HepG2 (cell line): ENCODE measurements around the gene SNX21. TPM values are rescaled to one million over a fixed set of nuclear protein-coding genes. Genes with fewer than 3 reads are reported as not detected.

ENCODE experiments used
- CENPT ChIP-seq: sonication (generic); formaldehyde crosslinking; IDR thresholded peaks from 2 replicates; pipeline ENCODE4 v1.8.0; 2022; ENCODE audit warnings: low read depth, mild to moderate bottlenecking, moderate library complexity, missing genetic modification reagents
- FOXK1 ChIP-seq: sonication (generic); formaldehyde crosslinking; IDR thresholded peaks from 2 replicates; pipeline ENCODE4 v1.4.0; 2020; ENCODE audit warnings: low read depth, missing genetic modification reagents, borderline replicate concordance
- GMEB2 ChIP-seq: IDR thresholded peaks from 2 replicates; pipeline ENCODE4 v1.6.1; 2016; ENCODE audit warnings: missing biosample characterization, missing genetic modification reagents, low read depth
- GTF2F1 ChIP-seq: fragments of 150-350 bp; IDR thresholded peaks from 2 replicates; pipeline ENCODE4 v1.6.1; 2014; ENCODE audit warnings: low read length
- KLF13 ChIP-seq: sonication (generic); formaldehyde crosslinking; IDR thresholded peaks from 2 replicates; pipeline ENCODE4 v1.4.0; 2020; ENCODE audit warnings: mild to moderate bottlenecking, missing genetic modification reagents
- LRRFIP1 ChIP-seq: sonication (generic); formaldehyde crosslinking; conservative IDR thresholded peaks from 2 replicates; pipeline ENCODE4 v1.4.0; 2020; ENCODE audit warnings: missing genetic modification reagents
- MATR3 ChIP-seq: sonication (generic); formaldehyde crosslinking; IDR thresholded peaks from 2 replicates; pipeline ENCODE4 v1.4.0; 2020; ENCODE audit warnings: missing genetic modification reagents
- NCOA1 ChIP-seq: sonication (generic); formaldehyde crosslinking; IDR thresholded peaks from 2 replicates; pipeline ENCODE4 v1.9.0; 2021; ENCODE audit warnings: missing genetic modification reagents
- RBM22 ChIP-seq: fragments of 200-400 bp; formaldehyde crosslinking; optimal IDR thresholded peaks from 2 replicates; pipeline ENCODE3; 2017; ENCODE audit warnings: mild to moderate bottlenecking, low read length, moderate library complexity
- SNRNP70 ChIP-seq: fragments of 200-400 bp; formaldehyde crosslinking; IDR thresholded peaks from 2 replicates; pipeline ENCODE4 v1.6.1; 2017; ENCODE audit warnings: mild to moderate bottlenecking, low read depth, low read length, moderate library complexity
- YY1 ChIP-seq: IDR thresholded peaks from 2 replicates; pipeline ENCODE4 v1.6.1; 2011; ENCODE audit warnings: low read length, low read depth, moderate library complexity, mild to moderate bottlenecking; ENCODE audit not compliant: insufficient read depth, insufficient replicate concordance
- ZBTB3 ChIP-seq: sonication (generic); formaldehyde crosslinking; IDR thresholded peaks from 2 replicates; pipeline ENCODE4 v1.4.0; 2020; ENCODE audit warnings: low read depth, mild to moderate bottlenecking, moderate library complexity, missing genetic modification reagents, borderline replicate concordance
- ZFP90 ChIP-seq: sonication (generic); formaldehyde crosslinking; IDR thresholded peaks from 2 replicates; pipeline ENCODE4 v1.8.0; 2022; ENCODE audit warnings: missing genetic modification reagents, mild to moderate bottlenecking, inconsistent platforms, borderline replicate concordance
- ZNF17 ChIP-seq: sonication (generic); formaldehyde crosslinking; IDR thresholded peaks from 2 replicates; pipeline ENCODE4 v1.5.0; 2020; ENCODE audit warnings: mild to moderate bottlenecking, missing genetic modification reagents
- ZNF567 ChIP-seq: sonication (generic); formaldehyde crosslinking; IDR thresholded peaks from 2 replicates; pipeline ENCODE4 v1.8.1; 2023; ENCODE audit warnings: mild to moderate bottlenecking, missing genetic modification reagents, borderline replicate concordance
- ZNF652 ChIP-seq: IDR thresholded peaks from 2 replicates; pipeline ENCODE4 v1.6.1; 2016; ENCODE audit warnings: low read depth, borderline replicate concordance
- ZNF660 ChIP-seq: sonication (generic); formaldehyde crosslinking; IDR thresholded peaks from 2 replicates; pipeline ENCODE4 v1.5.1; 2020; ENCODE audit warnings: mild to moderate bottlenecking, low read depth, missing genetic modification reagents, borderline replicate concordance
- ZSCAN21 ChIP-seq: sonication (generic); formaldehyde crosslinking; IDR thresholded peaks from 2 replicates; pipeline ENCODE4 v1.8.0; 2022; ENCODE audit warnings: mild to moderate bottlenecking, missing genetic modification reagents, moderate library complexity, borderline replicate concordance
- polyA plus RNA-seq, 8 experiments: library from polyadenylated mRNA; depleted of rRNA in 3 of 8; stranded (reverse) in 7 of 8; unstranded in 1 of 8; fragments of >200 nt; fragmentation: Illumina TruSeq in 4 of 8; extraction: Trizol in 4 of 8; gene quantifications; 2 replicates each; pipeline versions ENCODE4 v1.2.1 to v1.2.3, GENCODE V29; 2011 to 2016; ENCODE audit warnings: low read depth in 4 of 8, missing spikeins in 1 of 8, mixed read lengths in 1 of 8; ENCODE audit not compliant: insufficient read depth in 1 of 8
- total RNA-seq, 5 experiments: library from RNA; depleted of rRNA; stranded (reverse); fragments of >200 nt; fragmentation: Illumina TruSeq; extraction: Trizol; gene quantifications; 2 replicates each; pipeline ENCODE4 v1.2.3, GENCODE V29; 2016; ENCODE audit warnings: low read depth in 1 of 5
- TF ChIP-seq, protein P1 (sequence below): sonication (generic); formaldehyde crosslinking; IDR thresholded peaks from 2 replicates; pipeline ENCODE4 v1.8.0; 2022; ENCODE audit warnings: missing genetic modification reagents, mild to moderate bottlenecking, moderate library complexity, borderline replicate concordance
- TF ChIP-seq, protein P2 (sequence below): sonication (generic); formaldehyde crosslinking; IDR thresholded peaks from 2 replicates; pipeline ENCODE4 v1.4.0; 2020; ENCODE audit warnings: missing genetic modification reagents, mild to moderate bottlenecking, borderline replicate concordance

SNX21 gene
- total and polyA plus RNA-seq, 2 of the 13 experiments (the other 11 are each of a cell fraction or from before 2014, with no cell fraction given), result 7.7 to 12.8 TPM

- peak; percentile 94 for TF ChIP-seq YY1
- peak; percentile 99 for TF ChIP-seq FOXK1 (CRISPR knock-in tag)
- peak; percentile 98 for TF ChIP-seq ZSCAN21 (CRISPR knock-in tag)
- peak; percentile 87; the same call in 1 of the 2 replicates for TF ChIP-seq LRRFIP1
- peak; percentile 94; the same call in 1 of the 2 replicates for TF ChIP-seq NCOA1 (CRISPR knock-in tag)
- TF ChIP-seq MATR3 (CRISPR knock-in tag), result no peak
- TF ChIP-seq GTF2F1, result peak; percentile 87
- peak; percentile 93; the same call in 1 of the 2 replicates for TF ChIP-seq ZBTB3
- TF ChIP-seq SNRNP70, result no peak
- TF ChIP-seq ZFP90 (CRISPR knock-in tag), result peak; percentile 99
- TF ChIP-seq GMEB2 (CRISPR knock-in tag), result peak; percentile 58
- TF ChIP-seq, protein P1, sequence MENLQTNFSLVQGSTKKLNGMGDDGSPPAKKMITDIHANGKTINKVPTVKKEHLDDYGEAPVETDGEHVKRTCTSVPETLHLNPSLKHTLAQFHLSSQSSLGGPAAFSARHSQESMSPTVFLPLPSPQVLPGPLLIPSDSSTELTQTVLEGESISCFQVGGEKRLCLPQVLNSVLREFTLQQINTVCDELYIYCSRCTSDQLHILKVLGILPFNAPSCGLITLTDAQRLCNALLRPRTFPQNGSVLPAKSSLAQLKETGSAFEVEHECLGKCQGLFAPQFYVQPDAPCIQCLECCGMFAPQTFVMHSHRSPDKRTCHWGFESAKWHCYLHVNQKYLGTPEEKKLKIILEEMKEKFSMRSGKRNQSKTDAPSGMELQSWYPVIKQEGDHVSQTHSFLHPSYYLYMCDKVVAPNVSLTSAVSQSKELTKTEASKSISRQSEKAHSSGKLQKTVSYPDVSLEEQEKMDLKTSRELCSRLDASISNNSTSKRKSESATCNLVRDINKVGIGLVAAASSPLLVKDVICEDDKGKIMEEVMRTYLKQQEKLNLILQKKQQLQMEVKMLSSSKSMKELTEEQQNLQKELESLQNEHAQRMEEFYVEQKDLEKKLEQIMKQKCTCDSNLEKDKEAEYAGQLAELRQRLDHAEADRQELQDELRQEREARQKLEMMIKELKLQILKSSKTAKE, result peak; percentile 99
- TF ChIP-seq RBM22, result peak; percentile 90
- TF ChIP-seq KLF13 (CRISPR knock-in tag), result peak; percentile 79; the same call in 1 of the 2 replicates
- TF ChIP-seq ZNF567 (CRISPR knock-in tag), result peak; percentile 94; the same call in 1 of the 2 replicates
- TF ChIP-seq ZNF17 (CRISPR knock-in tag), result peak; percentile 89
- TF ChIP-seq CENPT (CRISPR knock-in tag), result peak; percentile 25
- TF ChIP-seq, protein P2, sequence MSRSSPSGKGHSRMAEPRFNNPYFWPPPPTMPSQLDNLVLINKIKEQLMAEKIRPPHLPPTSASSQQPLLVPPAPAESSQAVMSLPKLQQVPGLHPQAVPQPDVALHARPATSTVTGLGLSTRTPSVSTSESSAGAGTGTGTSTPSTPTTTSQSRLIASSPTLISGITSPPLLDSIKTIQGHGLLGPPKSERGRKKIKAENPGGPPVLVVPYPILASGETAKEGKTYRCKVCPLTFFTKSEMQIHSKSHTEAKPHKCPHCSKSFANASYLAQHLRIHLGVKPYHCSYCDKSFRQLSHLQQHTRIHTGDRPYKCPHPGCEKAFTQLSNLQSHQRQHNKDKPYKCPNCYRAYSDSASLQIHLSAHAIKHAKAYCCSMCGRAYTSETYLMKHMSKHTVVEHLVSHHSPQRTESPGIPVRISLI (CRISPR knock-in tag), result peak; percentile 89
- peak; percentile 41; the same call in 1 of the 2 replicates for TF ChIP-seq ZNF652
- no peak; the same call in 1 of the 2 replicates for TF ChIP-seq ZNF660
Measured at GRCh38 chr20:45890985-45891983, 57.7 kb downstream of the SNX21 start, which contains the start of the genes CTSA and NEURL2 (continued).
